LNCAP (cell line): ENCODE results near the gene DCDC1.

Experiments used
- TF ChIP-seq, protein P1 (sequence below): fragments of 450-650 bp; IDR thresholded peaks from 2 replicates; pipeline ENCODE4 v1.5.1; 2017; ENCODE audit warnings: mild to moderate bottlenecking

Gene DCDC1

DNA sequence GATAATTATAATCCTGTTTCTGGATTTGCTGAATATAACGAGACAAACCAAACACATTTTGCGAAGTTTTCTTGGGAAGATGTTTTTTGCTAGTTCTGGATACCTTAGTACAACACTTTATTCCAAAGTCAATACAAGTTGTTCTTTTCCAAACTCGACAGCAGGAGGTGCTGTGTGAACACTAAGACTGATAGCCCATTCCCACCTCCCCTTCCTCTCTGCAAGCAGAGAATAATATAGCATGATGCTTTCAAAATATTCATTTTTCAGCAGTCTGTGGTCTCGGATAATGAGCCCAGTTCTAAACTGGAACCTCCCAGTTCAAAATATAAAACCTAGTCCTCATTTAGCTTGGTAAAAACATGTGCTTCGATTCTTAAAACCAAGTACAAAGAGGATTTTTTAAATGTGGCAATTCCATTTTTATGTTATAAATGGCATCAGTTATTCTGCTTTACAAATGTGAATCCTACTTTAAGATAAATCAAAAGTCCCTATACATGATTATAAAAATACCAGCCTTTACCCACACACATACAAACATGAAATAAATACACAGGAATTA is 129.1 kb downstream of the DCDC1 start:
- TF ChIP-seq, protein P1, sequence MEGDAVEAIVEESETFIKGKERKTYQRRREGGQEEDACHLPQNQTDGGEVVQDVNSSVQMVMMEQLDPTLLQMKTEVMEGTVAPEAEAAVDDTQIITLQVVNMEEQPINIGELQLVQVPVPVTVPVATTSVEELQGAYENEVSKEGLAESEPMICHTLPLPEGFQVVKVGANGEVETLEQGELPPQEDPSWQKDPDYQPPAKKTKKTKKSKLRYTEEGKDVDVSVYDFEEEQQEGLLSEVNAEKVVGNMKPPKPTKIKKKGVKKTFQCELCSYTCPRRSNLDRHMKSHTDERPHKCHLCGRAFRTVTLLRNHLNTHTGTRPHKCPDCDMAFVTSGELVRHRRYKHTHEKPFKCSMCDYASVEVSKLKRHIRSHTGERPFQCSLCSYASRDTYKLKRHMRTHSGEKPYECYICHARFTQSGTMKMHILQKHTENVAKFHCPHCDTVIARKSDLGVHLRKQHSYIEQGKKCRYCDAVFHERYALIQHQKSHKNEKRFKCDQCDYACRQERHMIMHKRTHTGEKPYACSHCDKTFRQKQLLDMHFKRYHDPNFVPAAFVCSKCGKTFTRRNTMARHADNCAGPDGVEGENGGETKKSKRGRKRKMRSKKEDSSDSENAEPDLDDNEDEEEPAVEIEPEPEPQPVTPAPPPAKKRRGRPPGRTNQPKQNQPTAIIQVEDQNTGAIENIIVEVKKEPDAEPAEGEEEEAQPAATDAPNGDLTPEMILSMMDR = peak; percentile 66

DNA sequence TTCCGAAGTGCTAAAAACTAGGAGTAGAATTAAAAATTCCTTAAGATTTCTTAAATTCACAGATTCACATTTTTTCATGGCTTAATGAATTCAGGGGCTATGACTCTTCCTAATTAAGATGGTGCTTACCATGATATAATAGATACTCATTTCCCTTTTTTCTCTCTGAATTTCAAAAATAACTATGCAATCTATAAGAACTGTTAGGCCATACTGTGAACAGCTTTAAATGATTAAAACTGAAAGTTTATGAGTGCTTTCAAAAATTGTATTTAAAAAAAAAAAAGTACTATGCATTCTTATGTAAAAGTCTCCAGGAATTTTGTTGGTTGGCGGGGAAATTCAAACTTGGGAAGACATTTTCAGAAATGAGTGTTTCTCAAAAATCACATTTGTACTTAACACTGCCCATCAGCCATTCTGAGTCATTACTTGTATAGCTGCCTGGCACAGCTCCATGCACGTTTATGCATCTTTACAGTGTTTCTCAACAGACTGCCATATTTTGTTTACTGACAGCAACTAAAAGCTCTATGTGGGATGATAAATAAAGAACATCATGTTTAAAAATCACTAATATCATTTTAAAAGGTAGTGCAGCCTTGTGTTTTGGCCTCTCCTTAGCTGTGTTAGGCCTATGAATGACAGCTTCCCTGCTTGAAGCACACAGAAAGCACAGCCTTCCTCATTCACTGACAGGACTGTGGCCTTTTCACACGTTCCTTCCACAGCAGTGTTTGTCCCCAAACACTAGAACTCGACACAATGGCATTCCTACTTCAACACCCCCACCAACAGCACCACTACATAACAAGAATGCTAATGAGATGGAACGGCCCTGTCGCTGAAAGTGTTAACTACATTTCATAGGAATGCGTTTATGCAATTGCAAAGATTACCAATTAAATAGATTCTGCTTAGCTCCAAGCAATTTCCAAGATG is 131.4 kb downstream of the DCDC1 start:
- TF ChIP-seq, protein P1 = no peak

DNA sequence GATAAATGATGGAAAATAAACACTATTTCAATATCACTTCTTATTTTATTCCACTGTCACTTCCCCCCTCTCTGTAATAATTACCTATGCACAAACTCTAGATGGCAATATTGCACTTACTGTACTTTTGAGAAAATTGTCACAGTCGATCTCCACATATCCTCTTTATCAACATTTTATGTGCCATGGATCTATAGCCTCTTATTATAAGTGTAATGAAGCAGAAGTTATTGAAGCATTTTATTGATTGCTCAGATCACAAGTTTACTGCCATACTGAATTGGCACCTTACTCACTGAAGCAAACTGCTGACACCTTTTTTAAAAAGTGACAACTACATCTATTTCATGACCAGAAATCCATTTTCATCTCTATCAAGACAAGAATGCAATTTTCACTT is 133.4 kb downstream of the DCDC1 start:
- TF ChIP-seq, protein P1 = peak; percentile 56

DNA sequence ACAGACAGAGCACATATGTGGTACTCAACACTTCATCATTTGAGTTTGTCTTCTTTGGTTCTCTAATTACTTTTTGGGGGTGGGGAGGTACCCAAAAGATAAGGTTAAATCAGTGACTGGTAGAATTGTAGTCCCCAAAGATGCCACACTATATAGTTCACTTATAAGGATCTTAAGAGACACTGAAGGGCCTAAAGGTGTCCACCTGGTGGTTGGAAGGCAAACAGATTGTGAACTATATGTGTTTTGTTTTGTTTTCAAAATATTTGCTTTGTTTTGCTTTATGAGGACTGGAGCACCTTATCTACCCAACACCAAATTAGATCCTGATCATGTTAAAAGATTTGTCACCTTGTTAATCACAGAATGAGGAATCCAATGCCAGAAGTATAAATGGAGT is 136.1 kb downstream of the DCDC1 start:
- TF ChIP-seq, protein P1 = peak; percentile 51

DNA sequence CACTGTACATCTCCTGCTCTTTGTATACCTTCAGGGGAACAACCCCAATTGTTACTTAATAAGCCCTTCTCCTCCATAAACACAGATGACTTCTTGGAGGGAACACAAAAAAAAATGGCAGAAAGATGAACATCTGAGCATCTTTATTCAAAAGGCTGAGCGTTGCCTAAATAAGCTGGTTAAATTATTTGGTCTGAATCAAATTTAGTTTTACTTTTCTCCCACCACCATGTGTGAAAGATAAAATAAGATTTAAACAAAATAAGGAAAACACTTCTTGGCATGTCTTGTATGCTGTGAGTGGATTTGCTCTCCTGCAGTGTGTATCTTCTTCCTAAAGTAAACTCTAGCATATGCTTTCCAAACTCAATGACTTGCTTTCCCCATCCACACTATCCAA is 137.9 kb downstream of the DCDC1 start:
- TF ChIP-seq, protein P1 = no peak

DNA sequence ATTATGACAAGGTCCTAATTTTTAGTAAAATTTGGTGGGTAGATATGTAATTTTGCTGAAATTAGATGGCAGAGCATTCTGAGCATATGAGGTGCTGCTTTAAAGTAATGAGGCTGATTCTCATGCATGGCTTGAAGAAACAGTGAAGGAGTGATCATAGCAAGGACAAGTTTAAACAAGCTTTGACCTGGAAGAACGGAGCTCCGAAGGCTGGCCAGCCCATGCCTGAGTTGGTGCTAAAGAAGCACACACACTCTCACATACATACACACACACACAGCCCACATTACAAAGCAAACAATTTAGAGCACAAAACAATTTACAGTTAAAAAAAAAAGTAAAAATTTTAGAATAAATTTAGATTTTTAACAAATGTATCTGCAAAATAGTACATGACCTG is 150.7 kb downstream of the DCDC1 start:
- TF ChIP-seq, protein P1 = no peak

DNA sequence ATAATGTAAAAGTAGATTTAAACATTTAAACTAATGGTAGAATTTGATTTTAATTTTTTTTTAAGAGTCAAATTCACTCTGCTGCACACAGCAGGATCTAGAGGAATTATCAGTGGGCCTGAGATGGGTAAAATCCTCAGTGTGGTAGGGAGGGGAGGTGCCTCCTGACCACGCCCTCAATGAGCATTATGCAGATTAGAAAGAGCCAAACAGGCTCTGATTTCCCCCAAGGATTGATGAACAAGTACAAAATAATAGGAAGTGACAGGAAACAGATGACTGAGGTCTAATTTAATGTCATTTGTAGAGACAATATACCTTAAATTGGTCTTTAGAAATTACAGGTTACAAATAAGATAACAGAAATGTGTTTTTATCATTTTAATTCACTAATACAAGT is 155.2 kb downstream of the DCDC1 start:
- TF ChIP-seq, protein P1 = no peak
